Measurements from ENCODE around the gene NRDC.

DNA sequence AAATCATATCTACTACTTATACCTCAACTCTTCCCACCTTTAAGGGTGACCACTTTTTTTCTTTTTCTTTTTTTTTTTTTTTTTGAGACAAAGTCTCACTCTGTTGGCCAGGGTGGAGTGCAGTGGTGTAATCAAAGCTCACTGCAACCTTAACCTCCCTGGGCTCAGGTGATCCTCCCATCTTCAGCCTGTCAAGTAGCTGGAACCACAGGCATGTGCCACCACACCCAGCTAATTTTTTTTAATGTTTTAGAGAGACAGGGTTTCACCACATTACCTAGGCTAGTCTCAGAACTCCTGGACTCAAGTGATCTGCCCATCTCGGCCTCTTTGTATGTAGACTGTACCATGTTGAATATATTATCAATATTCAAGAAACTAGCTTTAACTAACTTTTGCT lies 39.4 kb downstream of the NRDC start:
- TF ChIP-seq, protein P1, sequence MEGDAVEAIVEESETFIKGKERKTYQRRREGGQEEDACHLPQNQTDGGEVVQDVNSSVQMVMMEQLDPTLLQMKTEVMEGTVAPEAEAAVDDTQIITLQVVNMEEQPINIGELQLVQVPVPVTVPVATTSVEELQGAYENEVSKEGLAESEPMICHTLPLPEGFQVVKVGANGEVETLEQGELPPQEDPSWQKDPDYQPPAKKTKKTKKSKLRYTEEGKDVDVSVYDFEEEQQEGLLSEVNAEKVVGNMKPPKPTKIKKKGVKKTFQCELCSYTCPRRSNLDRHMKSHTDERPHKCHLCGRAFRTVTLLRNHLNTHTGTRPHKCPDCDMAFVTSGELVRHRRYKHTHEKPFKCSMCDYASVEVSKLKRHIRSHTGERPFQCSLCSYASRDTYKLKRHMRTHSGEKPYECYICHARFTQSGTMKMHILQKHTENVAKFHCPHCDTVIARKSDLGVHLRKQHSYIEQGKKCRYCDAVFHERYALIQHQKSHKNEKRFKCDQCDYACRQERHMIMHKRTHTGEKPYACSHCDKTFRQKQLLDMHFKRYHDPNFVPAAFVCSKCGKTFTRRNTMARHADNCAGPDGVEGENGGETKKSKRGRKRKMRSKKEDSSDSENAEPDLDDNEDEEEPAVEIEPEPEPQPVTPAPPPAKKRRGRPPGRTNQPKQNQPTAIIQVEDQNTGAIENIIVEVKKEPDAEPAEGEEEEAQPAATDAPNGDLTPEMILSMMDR (IDR thresholded peaks at IDR 0.05) = no peak
- TF ChIP-seq POLR2A (IDR thresholded peaks at IDR 0.05) = no peak

Data from tibial nerve (tissue), 3 donors.